Heart left ventricle (tissue), 16 donors: ENCODE results near the gene ELK3. TPM values are rescaled to one million over a fixed set of nuclear protein-coding genes. Genes with fewer than 3 reads are reported as not detected.

Experiments used
- ATAC-seq, 4 donors: fragments of 200-7000 bp; cut with Tn5 transposase; one replicate each; pipeline ENCODE4 v1.9.1; 2020 to 2022; ENCODE audit warnings: moderate library complexity in 4 of 4, mild to moderate bottlenecking in 3 of 4, moderate number of reproducible peaks in 1 of 4
- DNase-seq, 5 donors: peaks; one replicate each; pipeline ENCODE4 v3.0.0-alpha.2; 2020
- H3K27ac ChIP-seq, 12 donors: fragments of 200-600 bp; sonication (generic) in 4 of 12; one replicate each; pipeline versions ENCODE4 v1.5.0 to v1.8.0; 2016 to 2022; ENCODE audit warnings: mild to moderate bottlenecking in 2 of 12
- H3K27me3 ChIP-seq, 9 donors: fragments of 200-600 bp; sonication (generic) in 2 of 9; one replicate each; pipeline versions ENCODE4 v1.5.1 to v1.8.0; 2016 to 2022; ENCODE audit warnings: mild to moderate bottlenecking in 3 of 9
- H3K36me3 ChIP-seq, 9 donors: fragments of 200-600 bp; sonication (generic) in 2 of 9; one replicate each; pipeline versions ENCODE4 v1.5.0 to v1.8.0; 2018 to 2022; ENCODE audit warnings: mild to moderate bottlenecking in 2 of 9
- H3K4me1 ChIP-seq, 12 donors: fragments of 200-600 bp; sonication (generic) in 4 of 12; one replicate each; pipeline versions ENCODE4 v1.5.0 to v1.8.0; 2016 to 2022; ENCODE audit warnings: mild to moderate bottlenecking in 3 of 12
- H3K4me3 ChIP-seq, 12 donors: fragments of 200-600 bp; sonication (generic) in 4 of 12; one replicate each; pipeline versions ENCODE4 v1.5.0 to v1.8.0; 2017 to 2022; ENCODE audit warnings: mild to moderate bottlenecking in 9 of 12, moderate library complexity in 4 of 12
- H3K9me3 ChIP-seq, 12 donors: fragments of 200-600 bp; sonication (generic) in 4 of 12; one replicate each; pipeline versions ENCODE4 v1.5.0 to v1.8.0; 2016 to 2022; ENCODE audit warnings: mild to moderate bottlenecking in 1 of 12
- POLR2A ChIP-seq, 2 donors: fragments of 450-650 bp; IDR thresholded peaks; one replicate each; pipeline ENCODE4 v1.6.1; 2017; ENCODE audit warnings: antibody characterized with exemption in 2 of 2, mild to moderate bottlenecking in 2 of 2, moderate library complexity in 2 of 2
- WGBS, 4 donors: extraction: QIAGEN DNeasy Blood & Tissue Kit in 2 of 4; methylation state at CpG; one replicate each; pipeline versions ENCODE4 v1.1.5 to v1.1.7; 2013 to 2018; 5-methylcytosine and 5-hydroxymethylcytosine counted together
- intact Hi-C, 10 donors: fragments of 100-400 bp; cut with DNase I; formaldehyde crosslinking; loops; one replicate each; pipeline versions ENCODE4 v1.11.1 to v1.14.2; 2022
- polyA plus RNA-seq, 2 donors: library from polyadenylated mRNA; stranded (reverse); fragments of 200-250 nt; gene quantifications; one replicate each; pipeline ENCODE4 v1.2.3, GENCODE V29; 2013
- total RNA-seq, 9 donors: library from RNA; depleted of rRNA in 2 of 9; stranded (reverse); fragments of >200 nt in 2 of 9; fragmentation: NEBNext Ultra II Directional in 3 of 9; extraction: Animal tissue kit (Norgen Biotek cat#: 25700) in 3 of 9; gene quantifications; one replicate each; pipeline versions ENCODE4 v1.1.0 to v1.2.4, GENCODE V29; 2016 to 2023
- TF ChIP-seq, protein P1 (sequence below), 12 donors: fragments of 200-600 bp; sonication (generic) in 4 of 12; IDR thresholded peaks; one replicate each; pipeline versions ENCODE4 v1.5.0 to v1.8.0; 2018 to 2022; ENCODE audit warnings: antibody characterized with exemption in 12 of 12, mild to moderate bottlenecking in 5 of 12
- donor health status: ischemic (EF 13 %, LVEDD 7.1; RV severe dilation, severe dysfunction).
- donor health status: healthy with polysubstance abuse.
- donor health status: DM: no; HTN: yes; CAD: no.
- donor health status: DM: no; HTN: no; CAD: no.
- donor health status: ischemic (EF 25% LVEDD 6.9; RV normal size, moderate dysfunction).
- donor health status: ischemic (EF 25% LVEDD 5.7; RV mildly dilated, moderate dysfunction).
- donor health status: healthy.
- donor health status: DM: yes; HTN: yes; CAD: no.
- donor health status: ischemic (EF 35%, LVEDD 5.7; RV mildly dilated, moderate dysfunction).
- donor health status: nonischemic (EF 11% LVEDD 7.7; RV severe dilation, severe dysfunction).
- donor health status: DM: yes; HTN: yes; CAD: no.
- donor health status: PGD.
- donor health status: ischemic (EF 29% LVEDD 5.4; RV normal size, mild dysfunction).
- donor health status: nonischemic (EF 23%, LVEDD 6.1; RV moderate dilation, normal function).

The ELK3 gene
- total and polyA plus RNA-seq, 11 donors: 5.7 to 42.3 (median 18.6) TPM

DNA sequence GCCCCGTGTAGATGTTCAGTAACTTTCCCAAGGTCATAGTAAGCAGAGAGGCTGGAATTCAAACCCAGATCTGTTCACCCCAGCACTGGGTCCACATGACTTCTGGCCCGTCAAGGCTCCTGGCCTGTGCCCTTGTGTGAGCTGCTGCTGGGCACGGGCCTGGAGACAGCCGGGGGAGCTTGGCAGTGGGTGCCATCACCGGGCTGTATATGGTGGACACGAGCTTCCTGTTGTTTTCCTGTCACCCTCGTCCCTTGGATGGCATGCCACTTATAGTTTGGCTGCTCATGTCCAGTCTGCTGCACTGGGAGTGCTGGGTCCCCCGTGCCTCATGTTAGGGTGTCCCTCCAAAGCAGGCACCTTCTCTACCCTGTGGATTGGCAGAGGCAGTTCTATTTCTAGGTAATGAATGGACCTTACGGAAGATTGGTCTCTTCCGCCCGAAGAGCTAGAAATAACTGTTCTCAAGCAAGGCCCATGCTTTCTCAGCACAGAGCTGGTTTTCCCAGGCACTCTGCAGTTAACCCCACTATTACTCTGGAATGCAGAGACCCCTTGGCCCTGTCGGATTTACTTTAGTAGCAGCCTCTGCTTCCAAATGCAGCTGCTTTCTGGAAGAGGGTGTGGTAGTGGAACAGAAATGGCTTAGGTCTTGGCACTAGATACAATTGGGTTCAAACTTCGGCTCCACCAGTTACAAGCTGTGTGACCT, 44.3 kb downstream of the ELK3 start:
- WGBS, 4 donors: 17 to 29% (median 27%) methylated on average over 9 to 13 of the region's 13 CpGs

DNA sequence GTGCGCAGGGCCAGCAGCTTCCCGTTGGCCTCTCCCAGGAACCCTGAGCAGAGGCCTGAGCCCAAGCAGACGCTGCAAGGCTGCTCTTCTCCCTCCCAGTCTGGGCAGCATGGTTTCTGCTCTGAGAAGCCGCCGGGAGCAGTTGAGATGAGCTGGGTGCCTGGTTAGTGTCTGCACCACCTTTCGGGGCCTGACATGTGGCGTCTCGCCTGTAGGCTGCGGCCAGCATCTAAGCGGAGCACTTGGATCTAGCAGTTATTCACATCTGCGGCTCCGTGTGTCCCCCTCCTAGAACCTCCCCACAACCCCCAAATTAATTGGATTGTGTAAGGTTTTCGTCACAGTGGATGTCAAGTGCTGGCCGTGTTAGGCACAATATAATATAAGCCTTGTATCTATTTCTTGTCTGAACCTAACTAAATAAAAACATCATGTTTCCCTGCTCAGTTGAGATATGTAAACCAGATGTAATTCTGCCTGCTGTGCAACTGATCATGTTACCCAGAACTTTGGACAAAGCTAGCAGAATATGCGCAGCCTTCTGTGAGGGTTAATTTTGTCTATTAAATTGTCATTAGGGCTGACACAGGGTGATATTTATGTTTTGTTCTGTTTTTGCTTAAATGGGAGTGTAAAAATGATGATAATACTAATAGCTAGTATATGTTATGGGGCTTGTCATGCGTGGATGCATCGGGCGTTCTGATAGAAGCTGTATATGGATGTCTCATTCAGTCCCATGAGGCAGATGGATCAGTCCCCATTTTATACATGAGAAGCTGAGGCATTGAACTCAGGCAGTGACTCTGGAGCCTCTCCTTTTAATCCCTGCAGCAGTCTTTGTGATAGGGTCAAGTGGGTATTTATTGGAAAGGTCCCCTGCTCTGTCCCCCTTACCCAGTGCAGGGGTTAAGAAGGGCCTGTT, 45.8 kb downstream of the ELK3 start:
- Histone ChIP-seq H3K4me1 (peaks cover 21 to 90% (median 81%) of the 10 kb centered on the region in 12 donors), H3K27me3 (no peaks in the 10 kb centered on the region), H3K36me3 (peaks cover 0 to 7% (median 0%) of the 10 kb centered on the region in 9 donors), H3K27ac (peak overlapping the region; percentile 13 to 90 (median 78)), H3K9me3 (no peaks in the 10 kb centered on the region), H3K4me3 (peak overlapping the region in 1 of 12 donors; percentile 3)
- TF ChIP-seq, protein P1, sequence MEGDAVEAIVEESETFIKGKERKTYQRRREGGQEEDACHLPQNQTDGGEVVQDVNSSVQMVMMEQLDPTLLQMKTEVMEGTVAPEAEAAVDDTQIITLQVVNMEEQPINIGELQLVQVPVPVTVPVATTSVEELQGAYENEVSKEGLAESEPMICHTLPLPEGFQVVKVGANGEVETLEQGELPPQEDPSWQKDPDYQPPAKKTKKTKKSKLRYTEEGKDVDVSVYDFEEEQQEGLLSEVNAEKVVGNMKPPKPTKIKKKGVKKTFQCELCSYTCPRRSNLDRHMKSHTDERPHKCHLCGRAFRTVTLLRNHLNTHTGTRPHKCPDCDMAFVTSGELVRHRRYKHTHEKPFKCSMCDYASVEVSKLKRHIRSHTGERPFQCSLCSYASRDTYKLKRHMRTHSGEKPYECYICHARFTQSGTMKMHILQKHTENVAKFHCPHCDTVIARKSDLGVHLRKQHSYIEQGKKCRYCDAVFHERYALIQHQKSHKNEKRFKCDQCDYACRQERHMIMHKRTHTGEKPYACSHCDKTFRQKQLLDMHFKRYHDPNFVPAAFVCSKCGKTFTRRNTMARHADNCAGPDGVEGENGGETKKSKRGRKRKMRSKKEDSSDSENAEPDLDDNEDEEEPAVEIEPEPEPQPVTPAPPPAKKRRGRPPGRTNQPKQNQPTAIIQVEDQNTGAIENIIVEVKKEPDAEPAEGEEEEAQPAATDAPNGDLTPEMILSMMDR (IDR thresholded peaks at IDR 0.05): no peak
- TF ChIP-seq POLR2A (IDR thresholded peaks at IDR 0.05): no peak
- peak; percentile 71 to 85 (median 73) for ATAC-seq
- intact Hi-C loops: loop anchor here in 5 of 10 donors (5.0 to 10.0 kb wide), 2 partner anchors 155 to 157 kb away; no protein-coding TSS in a partner anchor
- DNase-seq: peak; percentile 79 to 88 (median 82)
- 30 to 39% (median 34%) methylated on average over 14 to 18 of the region's 18 CpGs for WGBS, 4 donors

More for the DNA sequence above, 44.3 kb downstream of the ELK3 start:
- H3K27ac ChIP-seq: peak overlapping the region in 11 of 12 donors; percentile 37 to 90 (median 82)
- H3K36me3 ChIP-seq: peaks cover 0 to 7% (median 0%) of the 10 kb centered on the region in 9 donors
- ATAC-seq (peak in 1 of 4 donors; percentile 7), DNase-seq (peak in 2 of 5 donors; percentile 41 to 55)
- TF ChIP-seq POLR2A (IDR thresholded peaks at IDR 0.05): no peak
- TF ChIP-seq, protein P1 (IDR thresholded peaks at IDR 0.05): no peak
- no peaks in the 10 kb centered on the region for H3K27me3 ChIP-seq
- intact Hi-C loops: loop anchor here in 4 of 10 donors (5.0 to 10.0 kb wide), 2 partner anchors 156 to 159 kb away; no protein-coding TSS in a partner anchor
- H3K4me3 ChIP-seq: no peak overlapping the region
- H3K4me1 ChIP-seq: peaks cover 21 to 96% (median 91%) of the 10 kb centered on the region in 12 donors
- H3K9me3 ChIP-seq: no peaks in the 10 kb centered on the region

DNA sequence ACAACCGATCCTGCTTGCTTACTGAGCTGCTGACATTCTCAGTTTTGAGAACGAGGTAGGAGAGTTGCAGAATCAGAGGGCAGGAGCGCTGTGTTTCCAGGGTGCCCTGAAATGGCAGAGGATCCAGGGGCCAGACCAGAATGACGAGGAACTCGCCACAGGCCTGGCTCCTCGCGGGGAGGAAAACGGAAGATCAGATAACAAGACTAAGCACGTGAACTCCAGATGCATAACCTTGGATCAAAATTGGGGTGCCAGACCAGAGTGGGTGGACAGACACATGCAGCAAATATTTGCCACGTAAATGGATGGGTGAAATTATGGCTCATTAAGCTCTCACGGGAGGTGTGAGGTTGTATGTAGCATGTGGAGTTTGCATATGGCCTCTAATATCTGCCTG, 46.5 kb downstream of the ELK3 start:
- no peak overlapping the region for H3K4me3 ChIP-seq
- no peak for ATAC-seq
- TF ChIP-seq, protein P1 (IDR thresholded peaks at IDR 0.05): no peak
- TF ChIP-seq POLR2A (IDR thresholded peaks at IDR 0.05): no peak
- H3K27me3 ChIP-seq: no peaks in the 10 kb centered on the region
- H3K27ac ChIP-seq: peak overlapping the region in 10 of 12 donors; percentile 37 to 90 (median 82)
- no peak for DNase-seq
- intact Hi-C loops: loop anchor here in 1 of 10 donors (10.0 kb wide), 1 partner anchor 154 kb away; no protein-coding TSS in a partner anchor
- no peaks in the 10 kb centered on the region for H3K9me3 ChIP-seq
- H3K4me1 ChIP-seq: peaks cover 21 to 84% (median 75%) of the 10 kb centered on the region in 12 donors
- 32 to 50% (median 42%) methylated on average over 11 of the region's 11 CpGs for WGBS, 4 donors
- peaks cover 0 to 11% (median 0%) of the 10 kb centered on the region in 9 donors for H3K36me3 ChIP-seq
